HepG2 (cell line): Measurements from ENCODE around the gene NPHP4. TPM values are rescaled to one million over a fixed set of nuclear protein-coding genes. Genes with fewer than 3 reads are reported as not detected.

Source experiments
- AHR ChIP-seq: IDR thresholded peaks from 2 replicates; pipeline ENCODE4 v1.6.1; 2018; ENCODE audit warnings: missing genetic modification reagents, missing compliant biosample characterization
- ARHGAP35 ChIP-seq: sonication (generic); formaldehyde crosslinking; IDR thresholded peaks from 2 replicates; pipeline ENCODE4 v1.9.0; 2022; ENCODE audit warnings: mild to moderate bottlenecking, inconsistent platforms, moderate library complexity, missing genetic modification reagents, borderline replicate concordance
- ATF5 ChIP-seq: sonication (generic); formaldehyde crosslinking; IDR thresholded peaks from 2 replicates; pipeline ENCODE4 v1.4.0; 2020; ENCODE audit warnings: mild to moderate bottlenecking, low read depth, missing genetic modification reagents
- CAMTA2 ChIP-seq: sonication (generic); formaldehyde crosslinking; IDR thresholded peaks from 2 replicates; pipeline ENCODE4 v1.4.0; 2020; ENCODE audit warnings: mild to moderate bottlenecking, missing genetic modification reagents, borderline replicate concordance
- CSRNP2 ChIP-seq: sonication (generic); formaldehyde crosslinking; conservative IDR thresholded peaks from 2 replicates; pipeline ENCODE4 v1.8.0; 2022; ENCODE audit warnings: low read depth, missing genetic modification reagents
- FOXK2 ChIP-seq: fragments of 450-650 bp; IDR thresholded peaks from 2 replicates; pipeline ENCODE4 v1.6.1; 2016
- GLI4 ChIP-seq: sonication (generic); formaldehyde crosslinking; IDR thresholded peaks from 2 replicates; pipeline ENCODE4 v1.5.1; 2020; ENCODE audit warnings: missing genetic modification reagents, mild to moderate bottlenecking, moderate library complexity, borderline replicate concordance
- HCFC1 ChIP-seq: fragments of 150-350 bp; IDR thresholded peaks from 2 replicates; pipeline ENCODE4 v1.6.1; 2014; ENCODE audit warnings: low read depth, low read length
- HDAC1 ChIP-seq: sonication (generic); formaldehyde crosslinking; IDR thresholded peaks from 2 replicates; pipeline ENCODE4 v1.5.1; 2020; ENCODE audit warnings: mild to moderate bottlenecking, missing genetic modification reagents
- HIVEP1 ChIP-seq: sonication (generic); formaldehyde crosslinking; IDR thresholded peaks from 2 replicates; pipeline ENCODE4 v1.4.0; 2020; ENCODE audit warnings: mild to moderate bottlenecking, missing genetic modification reagents
- KLF9 ChIP-seq: IDR thresholded peaks from 2 replicates; pipeline ENCODE4 v1.6.1; 2016; ENCODE audit warnings: low read depth
- MAFG ChIP-seq: sonication (generic); formaldehyde crosslinking; IDR thresholded peaks from 2 replicates; pipeline ENCODE4 v1.5.1; 2020; ENCODE audit warnings: mild to moderate bottlenecking, missing genetic modification reagents
- NR2F6 ChIP-seq, 2 experiments: IDR thresholded peaks; 2 replicates each; pipeline ENCODE4 v1.6.1; 2016; ENCODE audit warnings: antibody characterized with exemption in 1 of 2, mild to moderate bottlenecking in 1 of 2
- RARG ChIP-seq: sonication (generic); formaldehyde crosslinking; IDR thresholded peaks from 2 replicates; pipeline ENCODE4 v1.4.0; 2020; ENCODE audit warnings: low read depth, mild to moderate bottlenecking, missing genetic modification reagents
- REPIN1 ChIP-seq: sonication (generic); formaldehyde crosslinking; IDR thresholded peaks from 2 replicates; pipeline ENCODE4 v1.8.0; 2022; ENCODE audit warnings: missing genetic modification reagents, low read depth, mild to moderate bottlenecking, borderline replicate concordance
- RFXANK ChIP-seq: IDR thresholded peaks from 2 replicates; pipeline ENCODE4 v1.6.1; 2016
- SMAD3 ChIP-seq: sonication (generic); formaldehyde crosslinking; IDR thresholded peaks from 2 replicates; pipeline ENCODE4 v1.4.0; 2020; ENCODE audit warnings: missing genetic modification reagents
- SMC3 ChIP-seq: IDR thresholded peaks from 2 replicates; pipeline ENCODE4 v1.6.1; 2011; ENCODE audit warnings: low read length, improper control_type of control experiment
- THAP9 ChIP-seq: sonication (generic); formaldehyde crosslinking; IDR thresholded peaks from 2 replicates; pipeline ENCODE4; 2020; ENCODE audit warnings: missing genetic modification reagents, mild to moderate bottlenecking, borderline replicate concordance
- TRIM24 ChIP-seq: sonication (generic); formaldehyde crosslinking; IDR thresholded peaks from 2 replicates; pipeline ENCODE4 v1.8.0; 2022; ENCODE audit warnings: mild to moderate bottlenecking, missing genetic modification reagents
- ZKSCAN1 ChIP-seq: fragments of 150-350 bp; IDR thresholded peaks from 2 replicates; pipeline ENCODE4 v1.6.1; 2014; ENCODE audit warnings: low read length
- ZNF17 ChIP-seq: sonication (generic); formaldehyde crosslinking; IDR thresholded peaks from 2 replicates; pipeline ENCODE4 v1.5.0; 2020; ENCODE audit warnings: mild to moderate bottlenecking, missing genetic modification reagents
- ZNF205 ChIP-seq: IDR thresholded peaks from 2 replicates; pipeline ENCODE4 v1.6.1; 2018; ENCODE audit warnings: missing biosample characterization, missing genetic modification reagents
- ZNF253 ChIP-seq: sonication (generic); formaldehyde crosslinking; IDR thresholded peaks from 2 replicates; pipeline ENCODE4 v1.8.0; 2022; ENCODE audit warnings: mild to moderate bottlenecking, missing genetic modification reagents, borderline replicate concordance
- ZNF350 ChIP-seq: sonication (generic); formaldehyde crosslinking; IDR thresholded peaks from 2 replicates; pipeline ENCODE4 v1.4.0; 2020; ENCODE audit warnings: mild to moderate bottlenecking, low read depth, missing genetic modification reagents, borderline replicate concordance
- ZNF468 ChIP-seq: sonication (generic); formaldehyde crosslinking; IDR thresholded peaks from 2 replicates; pipeline ENCODE4 v1.8.0; 2022; ENCODE audit warnings: mild to moderate bottlenecking, moderate library complexity, missing genetic modification reagents
- polyA plus RNA-seq, 8 experiments: library from polyadenylated mRNA; depleted of rRNA in 3 of 8; stranded (reverse) in 7 of 8; unstranded in 1 of 8; fragments of >200 nt; fragmentation: Illumina TruSeq in 4 of 8; extraction: Trizol in 4 of 8; gene quantifications; 2 replicates each; pipeline versions ENCODE4 v1.2.1 to v1.2.3, GENCODE V29; 2011 to 2016; ENCODE audit warnings: low read depth in 4 of 8, missing spikeins in 1 of 8, mixed read lengths in 1 of 8; ENCODE audit not compliant: insufficient read depth in 1 of 8
- total RNA-seq, 5 experiments: library from RNA; depleted of rRNA; stranded (reverse); fragments of >200 nt; fragmentation: Illumina TruSeq; extraction: Trizol; gene quantifications; 2 replicates each; pipeline ENCODE4 v1.2.3, GENCODE V29; 2016; ENCODE audit warnings: low read depth in 1 of 5

NPHP4 gene
- total and polyA plus RNA-seq, 2 of the 13 experiments (the other 11 are each of a cell fraction or from before 2014, with no cell fraction given), result 4.4 to 6.8 TPM

DNA sequence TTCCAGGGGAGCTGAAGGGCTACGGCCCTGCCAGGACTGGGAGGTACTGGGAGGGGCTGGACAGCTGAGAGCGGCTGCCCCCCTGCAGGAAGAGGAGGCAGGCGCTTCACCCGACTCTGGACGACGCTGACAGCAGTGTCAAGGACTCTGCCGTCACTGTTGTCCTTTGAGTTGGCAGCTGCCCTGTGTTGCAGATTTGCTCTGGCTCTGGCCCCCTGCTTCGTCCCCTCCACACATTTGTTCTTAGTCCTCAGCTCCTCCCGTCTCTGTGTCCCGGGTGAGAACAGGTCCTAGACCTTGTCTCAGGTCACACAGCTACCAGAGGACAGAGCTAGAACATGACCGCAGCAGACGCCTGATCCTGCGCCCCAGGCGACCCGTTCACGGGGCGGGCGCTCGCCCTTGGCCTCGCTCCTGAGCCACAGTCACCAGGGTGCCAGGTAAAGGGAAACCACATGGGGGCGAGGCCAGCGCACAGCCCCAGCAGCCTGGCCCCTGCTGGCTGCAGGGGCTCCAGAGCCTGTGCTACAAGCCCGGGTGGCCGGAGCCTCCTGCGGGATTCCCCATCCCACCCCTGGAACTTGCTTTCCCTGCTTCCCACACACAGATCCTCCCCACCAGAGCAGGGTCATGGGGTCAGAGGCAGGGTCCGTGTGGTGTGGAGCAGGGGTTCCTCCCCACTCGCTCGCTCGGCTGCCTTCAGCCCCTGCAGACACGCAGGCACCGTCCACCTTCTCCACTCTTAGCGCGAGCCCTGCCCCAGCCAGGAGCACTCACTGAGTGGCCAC is 10.7 kb upstream of the NPHP4 start (continued):
- TF ChIP-seq GLI4, result no peak
- TF ChIP-seq AHR, result no peak
- 0 out of 2 replicates have a peak, but pooled peaks have one; percentile 58 for TF ChIP-seq ZNF468 (CRISPR knock-in tag)
- TF ChIP-seq NR2F6 (IDR thresholded peaks at IDR 0.05), result no peak
- TF ChIP-seq NR2F6 (CRISPR knock-in tag; IDR thresholded peaks at IDR 0.05), result no peak
- no peak for TF ChIP-seq ARHGAP35 (CRISPR knock-in tag)
- TF ChIP-seq ZNF253 (CRISPR knock-in tag), result no peak
- no peak for TF ChIP-seq RARG (CRISPR knock-in tag)
- TF ChIP-seq REPIN1, result no peak
- no peak for TF ChIP-seq ATF5 (CRISPR knock-in tag)
- TF ChIP-seq KLF9 (CRISPR knock-in tag), result no peak
- TF ChIP-seq CSRNP2, result no peak
- no peak for TF ChIP-seq ZKSCAN1
- no peak for TF ChIP-seq HDAC1 (CRISPR knock-in tag)
- TF ChIP-seq THAP9, result peak; percentile 31; the same call in 1 of the 2 replicates
- TF ChIP-seq SMAD3, result no peak
- no peak for TF ChIP-seq ZNF205 (CRISPR knock-in tag)
- TF ChIP-seq HIVEP1 (CRISPR knock-in tag), result 0 out of 2 replicates have a peak, but pooled peaks have one; percentile 4
- no peak for TF ChIP-seq HCFC1
- TF ChIP-seq TRIM24 (CRISPR knock-in tag), result no peak
- no peak for TF ChIP-seq ZNF17 (CRISPR knock-in tag)
- no peak for TF ChIP-seq FOXK2
- 0 out of 2 replicates have a peak, but pooled peaks have one; percentile 26 for TF ChIP-seq ZNF350 (CRISPR knock-in tag)
- TF ChIP-seq RFXANK (CRISPR knock-in tag), result no peak
- no peak for TF ChIP-seq SMC3
- TF ChIP-seq MAFG (CRISPR knock-in tag), result no peak
- no peak for TF ChIP-seq CAMTA2
